Measurements from ENCODE around the gene MPND. TPM values are rescaled to one million over a fixed set of nuclear protein-coding genes. Genes with fewer than 3 reads are reported as not detected.

The MPND gene
- total and polyA plus RNA-seq, 2 of the 13 experiments (the other 11 are each of a cell fraction or from before 2014, with no cell fraction given), result 10.8 to 15.8 TPM

- no peak for ATAC-seq
- H2AFZ ChIP-seq (ENCODE audit: low read length), result no peak overlapping the region
- H3K27ac ChIP-seq (ENCODE audit: extremely low read length, insufficient read depth, low read length), result no peak overlapping the region
- no peak for DNase-seq (ENCODE audit: low spot score)
- H3K9ac ChIP-seq (ENCODE audit: insufficient read depth, low read depth, low read length), result no peak overlapping the region
- no peaks in the 10 kb centered on the region for H4K20me1 ChIP-seq (ENCODE audit: insufficient read depth, low read length)
- intact Hi-C loops (cut with micrococcal nuclease; ENCODE audit: unreplicated experiment), result no loop called here
- WGBS (ENCODE audit: low lambda C conversion rate), result 97% methylated on average over 7 of the region's 10 CpGs
- H3K4me1 ChIP-seq (ENCODE audit: insufficient read depth, low read length), result no peaks in the 10 kb centered on the region
- H3K36me3 ChIP-seq (replicated peaks in 1 of 2; ENCODE audit: control insufficient read depth in 1 of 2, insufficient read depth in 2 of 2, low read length in 2 of 2), result peaks cover 27 to 57% of the 10 kb centered on the region in 2 experiments; a peak in 4 of 5 replicates
- CTCF ChIA-PET (ENCODE audit: low intra/inter-chr PET ratio, low total read pairs), result no interaction called here
- H3K79me2 ChIP-seq (ENCODE audit: insufficient read depth, low read length), result peaks cover 16% of the 10 kb centered on the region
- no peaks in the 10 kb centered on the region for H3K27me3 ChIP-seq (ENCODE audit: control insufficient read depth in 1 of 2, insufficient read depth in 2 of 2, low read length in 2 of 2)
- no peak overlapping the region for H3K4me2 ChIP-seq (ENCODE audit: low read depth, low read length)
- no peak overlapping the region for H3K4me3 ChIP-seq (replicated peaks in 1 of 3; ENCODE audit: insufficient read depth in 1 of 3, low read depth in 2 of 3, low read length in 3 of 3)
- no peak for FAIRE-seq
- no TSS peak for BruUV-seq (replicated peaks)
- POLR2A ChIA-PET, result no interaction called here
- in situ Hi-C loops (cut with HindIII; ENCODE audit: extremely low pct_ligation_motif_present, low pct_unique_long_range_greater_than_20kb), result no loop called here
- H3K9me3 ChIP-seq (ENCODE audit: low read length), result no peaks in the 10 kb centered on the region
- TF ChIP-seq ZFP41 (CRISPR knock-in tag; IDR thresholded peaks at IDR 0.05; ENCODE audit: borderline replicate concordance), result no peak
- TF ChIP-seq, protein P1, sequence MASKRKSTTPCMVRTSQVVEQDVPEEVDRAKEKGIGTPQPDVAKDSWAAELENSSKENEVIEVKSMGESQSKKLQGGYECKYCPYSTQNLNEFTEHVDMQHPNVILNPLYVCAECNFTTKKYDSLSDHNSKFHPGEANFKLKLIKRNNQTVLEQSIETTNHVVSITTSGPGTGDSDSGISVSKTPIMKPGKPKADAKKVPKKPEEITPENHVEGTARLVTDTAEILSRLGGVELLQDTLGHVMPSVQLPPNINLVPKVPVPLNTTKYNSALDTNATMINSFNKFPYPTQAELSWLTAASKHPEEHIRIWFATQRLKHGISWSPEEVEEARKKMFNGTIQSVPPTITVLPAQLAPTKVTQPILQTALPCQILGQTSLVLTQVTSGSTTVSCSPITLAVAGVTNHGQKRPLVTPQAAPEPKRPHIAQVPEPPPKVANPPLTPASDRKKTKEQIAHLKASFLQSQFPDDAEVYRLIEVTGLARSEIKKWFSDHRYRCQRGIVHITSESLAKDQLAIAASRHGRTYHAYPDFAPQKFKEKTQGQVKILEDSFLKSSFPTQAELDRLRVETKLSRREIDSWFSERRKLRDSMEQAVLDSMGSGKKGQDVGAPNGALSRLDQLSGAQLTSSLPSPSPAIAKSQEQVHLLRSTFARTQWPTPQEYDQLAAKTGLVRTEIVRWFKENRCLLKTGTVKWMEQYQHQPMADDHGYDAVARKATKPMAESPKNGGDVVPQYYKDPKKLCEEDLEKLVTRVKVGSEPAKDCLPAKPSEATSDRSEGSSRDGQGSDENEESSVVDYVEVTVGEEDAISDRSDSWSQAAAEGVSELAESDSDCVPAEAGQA (IDR thresholded peaks at IDR 0.05; ENCODE audit: low read depth), result no peak
- TF ChIP-seq, protein P1 (CRISPR knock-in tag; IDR thresholded peaks at IDR 0.05; ENCODE audit: borderline replicate concordance), result no peak
- TF ChIP-seq MLLT10 (CRISPR knock-in tag; IDR thresholded peaks at IDR 0.05), result no peak
- no peak for TF ChIP-seq EHMT2 (IDR thresholded peaks at IDR 0.05; ENCODE audit: borderline replicate concordance, low read depth, low read length)
- TF ChIP-seq ZSCAN21 (CRISPR knock-in tag; IDR thresholded peaks at IDR 0.05; ENCODE audit: borderline replicate concordance), result no peak
- no peak for TF ChIP-seq PHF5A (CRISPR knock-in tag; IDR thresholded peaks at IDR 0.05; ENCODE audit: low read depth, unreplicated experiment)
Observed at GRCh38 chr19:4367336-4367723, 24.0 kb downstream of the MPND start.

Data from HepG2 (cell line).